ENCODE data around the gene FAM240A. TPM values are rescaled to one million over a fixed set of nuclear protein-coding genes. Genes with fewer than 3 reads are reported as not detected.

Gene FAM240A
- total RNA-seq, 1 experiment from 2014 or later: not detected

GRCh38 chr3:46671541-46672348 lies 59.4 kb downstream of the FAM240A start:
- Histone ChIP-seq H3K4me3 (ENCODE audit: low read depth, low read length, poor library complexity, severe bottlenecking) (no peak overlapping the region), H3K4me1 (ENCODE audit: insufficient read depth, low read length, poor library complexity, severe bottlenecking) (no peaks in the 10 kb centered on the region), H3K36me3 (ENCODE audit: insufficient read depth, low read length, poor library complexity, severe bottlenecking) (no peaks in the 10 kb centered on the region), H3K27me3 (replicated peaks; ENCODE audit: insufficient read depth, low read depth, low read length, poor library complexity) (no peaks in the 10 kb centered on the region), H3K27ac (ENCODE audit: low read depth, low read length, poor library complexity, severe bottlenecking) (no peak overlapping the region), H3K9me3 (ENCODE audit: low read depth, low read length, poor library complexity, severe bottlenecking) (no peaks in the 10 kb centered on the region)
- TF ChIP-seq EZH2 (IDR thresholded peaks at IDR 0.05; ENCODE audit: borderline replicate concordance, low read depth, low read length, poor library complexity, severe bottlenecking) (no peak), CTCF (conservative IDR thresholded peaks at IDR 0.05; ENCODE audit: low read depth, low read length) (no peak)
- DNase-seq (ENCODE audit: low spot score): no peak
- intact Hi-C loops (cut with micrococcal nuclease; ENCODE audit: unreplicated experiment): no loop called here
- BruUV-seq (replicated peaks): no TSS peak
- POLR2A ChIA-PET (ENCODE audit: low non-redundant PET): no interaction called here
- CTCF ChIA-PET: no interaction called here

- DNase-seq (ENCODE audit: low spot score): no peak
- no TSS peak for BruUV-seq (replicated peaks)
- no peaks in the 10 kb centered on the region for H3K27me3 ChIP-seq (replicated peaks; ENCODE audit: insufficient read depth, low read depth, low read length, poor library complexity)
- ChIA-PET CTCF (no interaction called here), POLR2A (ENCODE audit: low non-redundant PET) (no interaction called here)
- no peak overlapping the region for H3K27ac ChIP-seq (ENCODE audit: low read depth, low read length, poor library complexity, severe bottlenecking)
- intact Hi-C loops (cut with micrococcal nuclease; ENCODE audit: unreplicated experiment): no loop called here
- no peaks in the 10 kb centered on the region for H3K36me3 ChIP-seq (ENCODE audit: insufficient read depth, low read length, poor library complexity, severe bottlenecking)
- no peaks in the 10 kb centered on the region for H3K4me1 ChIP-seq (ENCODE audit: insufficient read depth, low read length, poor library complexity, severe bottlenecking)
- no peak for TF ChIP-seq CTCF (conservative IDR thresholded peaks at IDR 0.05; ENCODE audit: low read depth, low read length)
- TF ChIP-seq EZH2 (IDR thresholded peaks at IDR 0.05; ENCODE audit: borderline replicate concordance, low read depth, low read length, poor library complexity, severe bottlenecking): no peak
- no peak overlapping the region for H3K4me3 ChIP-seq (ENCODE audit: low read depth, low read length, poor library complexity, severe bottlenecking)
- no peaks in the 10 kb centered on the region for H3K9me3 ChIP-seq (ENCODE audit: low read depth, low read length, poor library complexity, severe bottlenecking)
These were observed 60.0 kb downstream of the FAM240A start for GRCh38 chr3:46672349-46672695.

- intact Hi-C loops (cut with micrococcal nuclease; ENCODE audit: unreplicated experiment): no loop called here
- no peak overlapping the region for H3K4me3 ChIP-seq (ENCODE audit: low read depth, low read length, poor library complexity, severe bottlenecking)
- ChIA-PET POLR2A (ENCODE audit: low non-redundant PET) (no interaction called here), CTCF (no interaction called here)
- no peak overlapping the region for H3K27ac ChIP-seq (ENCODE audit: low read depth, low read length, poor library complexity, severe bottlenecking)
- no peaks in the 10 kb centered on the region for H3K27me3 ChIP-seq (replicated peaks; ENCODE audit: insufficient read depth, low read depth, low read length, poor library complexity)
- no peaks in the 10 kb centered on the region for H3K4me1 ChIP-seq (ENCODE audit: insufficient read depth, low read length, poor library complexity, severe bottlenecking)
- no peak for DNase-seq (ENCODE audit: low spot score)
- TF ChIP-seq CTCF (conservative IDR thresholded peaks at IDR 0.05; ENCODE audit: low read depth, low read length) (no peak), EZH2 (IDR thresholded peaks at IDR 0.05; ENCODE audit: borderline replicate concordance, low read depth, low read length, poor library complexity, severe bottlenecking) (no peak)
- BruUV-seq (replicated peaks): no TSS peak
- no peaks in the 10 kb centered on the region for H3K36me3 ChIP-seq (ENCODE audit: insufficient read depth, low read length, poor library complexity, severe bottlenecking)
- H3K9me3 ChIP-seq (ENCODE audit: low read depth, low read length, poor library complexity, severe bottlenecking): no peaks in the 10 kb centered on the region
These were observed 61.1 kb downstream of the FAM240A start for GRCh38 chr3:46673151-46674030.

Data from A673 (cell line).